DMS153 (cell line): ENCODE results near the gene MAPK8IP3.
"Not testable (repeated sequence)": the region's sequence is repeated elsewhere in the genome, so short reads cannot be mapped to it uniquely, and the experiment has no call there.

Source experiments
- DNase-seq: peaks from one replicate; lab custom pipeline; 2025; lab: John Stamatoyannopoulos, UW

The MAPK8IP3 gene

GRCh38 chr16:1786242-1787055 is 80.5 kb downstream of the MAPK8IP3 start:
- no peak for DNase-seq

- DNase-seq = no peak
Measured at GRCh38 chr16:1787056-1787321, 81.0 kb downstream of the MAPK8IP3 start.

- DNase-seq = no peak
Measured at GRCh38 chr16:1787322-1788094, 81.5 kb downstream of the MAPK8IP3 start.

GRCh38 chr16:1788095-1788707 is 82.2 kb downstream of the MAPK8IP3 start:
- DNase-seq = no peak

GRCh38 chr16:1788708-1789100 is 82.7 kb downstream of the MAPK8IP3 start:
- no peak for DNase-seq

GRCh38 chr16:1789643-1790045 is 83.6 kb downstream of the MAPK8IP3 start:
- DNase-seq = no peak

GRCh38 chr16:1790261-1790610 is 84.2 kb downstream of the MAPK8IP3 start:
- DNase-seq = no peak

GRCh38 chr16:1790611-1791255 is 84.7 kb downstream of the MAPK8IP3 start:
- no peak for DNase-seq

- no peak for DNase-seq
Measured at GRCh38 chr16:1791256-1791942, 85.4 kb downstream of the MAPK8IP3 start.

GRCh38 chr16:1791943-1792812 is 86.2 kb downstream of the MAPK8IP3 start:
- no peak for DNase-seq

GRCh38 chr16:1792836-1793577 is 87.0 kb downstream of the MAPK8IP3 start:
- DNase-seq = no peak

GRCh38 chr16:1793578-1794220 is 87.7 kb downstream of the MAPK8IP3 start, which contains the start of gene IGFALS:
IGFALS (minus strand) TSS chr16:1793705; CDS start chr16:1793652, 53 bp downstream.
- DNase-seq = no peak

- DNase-seq = no peak
Measured at GRCh38 chr16:1794221-1794871, 88.4 kb downstream of the MAPK8IP3 start.

- no peak for DNase-seq
Measured at GRCh38 chr16:1794908-1795666, 89.1 kb downstream of the MAPK8IP3 start.

- DNase-seq = not testable (repeated sequence)
Measured at GRCh38 chr16:1799263-1799662, 93.3 kb downstream of the MAPK8IP3 start.

GRCh38 chr16:1800701-1801100 is 94.7 kb downstream of the MAPK8IP3 start:
- DNase-seq = no peak

- no peak for DNase-seq
Measured at GRCh38 chr16:1807626-1808025, 101.6 kb downstream of the MAPK8IP3 start.

- no peak for DNase-seq
Measured at GRCh38 chr16:1808691-1809090, 102.7 kb downstream of the MAPK8IP3 start.
